ENCODE measurements around the gene PAM. TPM values are rescaled to one million over a fixed set of nuclear protein-coding genes. Genes with fewer than 3 reads are reported as not detected.
"Not testable (repeated sequence)": the region's sequence is repeated elsewhere in the genome, so short reads cannot be mapped to it uniquely, and the experiment has no call there.

Gene PAM
- total RNA-seq, 2 experiments from 2014 or later = 31.2 to 37.6 TPM

GRCh38 chr5:102767862-102768261 lies 12.8 kb downstream of the PAM start:
- Mint-ChIP-seq H3K27ac (peak overlapping the region; percentile 74), H3K27me3 (ENCODE audit: low read depth) (no peaks in the 10 kb centered on the region), H3K9me3 (no peaks in the 10 kb centered on the region), H3K4me1 (ENCODE audit: low read depth) (peaks cover 59% of the 10 kb centered on the region), H3K4me3 (no peak overlapping the region), H3K36me3 (ENCODE audit: low read depth) (peaks cover 2% of the 10 kb centered on the region)
- CTCF ChIA-PET = interaction anchor here (1.2 kb wide), 1 partner anchor 9 kb away, joined by 11 read pairs; no protein-coding TSS in a partner anchor
- DNase-seq = peak; percentile 49
- intact Hi-C loops (cut with micrococcal nuclease) = loop anchor here (1.0 kb wide), 2 partner anchors 10 to 21 kb away; no protein-coding TSS in a partner anchor

DNA sequence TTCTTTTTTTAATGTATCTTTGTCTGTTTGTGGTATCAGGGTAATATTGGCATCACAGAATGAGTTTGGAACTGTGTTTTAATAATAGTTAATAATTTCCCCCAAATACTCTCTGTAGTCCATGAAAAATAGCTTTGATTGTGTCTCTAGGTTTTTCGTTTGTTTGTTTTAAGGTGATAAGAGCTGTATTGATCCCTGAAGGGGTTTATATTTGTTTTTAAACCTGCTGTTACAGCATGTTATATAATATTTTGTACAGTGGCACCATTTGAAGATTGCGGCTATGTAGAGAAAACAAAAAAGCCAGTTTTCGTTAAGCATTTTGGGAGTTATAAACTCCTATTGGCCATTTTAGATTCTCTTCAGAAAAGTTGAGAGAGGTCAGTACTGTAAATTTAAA lies 15.7 kb downstream of the PAM start:
- Mint-ChIP-seq H3K27me3 (ENCODE audit: low read depth) (no peaks in the 10 kb centered on the region), H3K4me1 (ENCODE audit: low read depth) (peaks cover 43% of the 10 kb centered on the region), H3K9me3 (peaks cover 2% of the 10 kb centered on the region), H3K27ac (no peak overlapping the region), H3K36me3 (ENCODE audit: low read depth) (peaks cover 4% of the 10 kb centered on the region), H3K4me3 (no peak overlapping the region)
- intact Hi-C loops (cut with micrococcal nuclease) = no loop called here
- CTCF ChIA-PET = interaction anchor here (0.5 to 2.2 kb wide), 3 partner anchors 9 to 19 kb away, joined by 3 to 7 read pairs (median 3); no protein-coding TSS in a partner anchor
- DNase-seq = no peak

- intact Hi-C loops (cut with micrococcal nuclease) = no loop called here
- CTCF ChIA-PET = interaction anchor here (1.2 to 2.2 kb wide), 2 partner anchors 9 to 10 kb away, joined by 3 to 7 read pairs; no protein-coding TSS in a partner anchor
- Mint-ChIP-seq H3K4me3 (no peak overlapping the region), H3K27me3 (ENCODE audit: low read depth) (no peaks in the 10 kb centered on the region), H3K36me3 (ENCODE audit: low read depth) (peaks cover 6% of the 10 kb centered on the region), H3K4me1 (ENCODE audit: low read depth) (peaks cover 46% of the 10 kb centered on the region), H3K9me3 (peaks cover 3% of the 10 kb centered on the region), H3K27ac (peak overlapping the region; percentile 37)
- no peak for DNase-seq
Observed at GRCh38 chr5:102771435-102771834, 16.3 kb downstream of the PAM start.

- H3K4me1 Mint-ChIP-seq (ENCODE audit: low read depth) = peaks cover 49% of the 10 kb centered on the region
- H3K27ac Mint-ChIP-seq = peak overlapping the region; percentile 37
- DNase-seq = no peak
- no peaks in the 10 kb centered on the region for H3K27me3 Mint-ChIP-seq (ENCODE audit: low read depth)
- CTCF ChIA-PET = no interaction called here
- H3K4me3 Mint-ChIP-seq = no peak overlapping the region
- peaks cover 3% of the 10 kb centered on the region for H3K9me3 Mint-ChIP-seq
- intact Hi-C loops (cut with micrococcal nuclease) = no loop called here
- H3K36me3 Mint-ChIP-seq (ENCODE audit: low read depth) = peaks cover 6% of the 10 kb centered on the region
Observed at GRCh38 chr5:102772273-102772672, 17.2 kb downstream of the PAM start.

DNA sequence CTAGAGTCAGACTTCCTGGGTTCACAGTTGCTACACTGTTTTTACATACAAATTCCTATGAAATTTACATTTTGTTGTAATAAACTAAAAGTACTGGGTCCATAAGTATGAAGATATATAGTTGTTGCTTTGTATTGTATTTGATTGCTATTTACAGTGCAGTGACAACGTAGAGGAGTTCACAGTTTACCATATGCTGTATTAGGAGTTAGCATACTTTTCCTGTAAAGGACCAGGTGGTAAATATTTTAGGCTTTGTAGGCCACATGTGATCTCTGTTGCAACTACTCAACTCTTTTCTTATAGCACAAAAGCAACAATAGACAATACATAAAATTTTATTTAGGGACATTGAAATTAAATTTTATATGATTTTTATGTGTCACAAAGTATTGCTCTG lies 18.0 kb downstream of the PAM start:
- intact Hi-C loops (cut with micrococcal nuclease) = no loop called here
- DNase-seq = no peak
- H3K4me3 Mint-ChIP-seq = no peak overlapping the region
- H3K27me3 Mint-ChIP-seq (ENCODE audit: low read depth) = no peaks in the 10 kb centered on the region
- H3K4me1 Mint-ChIP-seq (ENCODE audit: low read depth) = peaks cover 50% of the 10 kb centered on the region
- no peak overlapping the region for H3K27ac Mint-ChIP-seq
- H3K9me3 Mint-ChIP-seq = peaks cover 3% of the 10 kb centered on the region
- peaks cover 7% of the 10 kb centered on the region for H3K36me3 Mint-ChIP-seq (ENCODE audit: low read depth)
- CTCF ChIA-PET = no interaction called here

- intact Hi-C loops (cut with micrococcal nuclease) = not testable (repeated sequence)
Observed at GRCh38 chr5:102775756-102776155, 20.7 kb downstream of the PAM start.

GRCh38 chr5:102777099-102777498 lies 22.0 kb downstream of the PAM start:
- Mint-ChIP-seq H3K9me3 (peaks cover 3% of the 10 kb centered on the region), H3K4me1 (ENCODE audit: low read depth) (peaks cover 67% of the 10 kb centered on the region), H3K4me3 (no peak overlapping the region), H3K27ac (peak overlapping the region; percentile 8), H3K27me3 (ENCODE audit: low read depth) (no peaks in the 10 kb centered on the region), H3K36me3 (ENCODE audit: low read depth) (peaks cover 10% of the 10 kb centered on the region)
- DNase-seq = no peak
- intact Hi-C loops (cut with micrococcal nuclease) = no loop called here
- CTCF ChIA-PET = interaction anchor here (1.0 kb wide), 1 partner anchor 14 kb away, joined by 3 read pairs; no protein-coding TSS in a partner anchor

More at GRCh38 chr5:102775756-102776155, 20.7 kb downstream of the PAM start:
- CTCF ChIA-PET; H3K27me3 Mint-ChIP-seq (ENCODE audit: low read depth); H3K27ac Mint-ChIP-seq; H3K4me3 Mint-ChIP-seq; H3K36me3 Mint-ChIP-seq (ENCODE audit: low read depth); H3K9me3 Mint-ChIP-seq; DNase-seq: not testable (repeated sequence)
- H3K4me1 Mint-ChIP-seq (ENCODE audit: low read depth) = peaks cover 72% of the 10 kb centered on the region

- Mint-ChIP-seq H3K9me3 (peaks cover 3% of the 10 kb centered on the region), H3K27ac (peak overlapping the region; percentile 20), H3K4me1 (ENCODE audit: low read depth) (peaks cover 73% of the 10 kb centered on the region), H3K4me3 (no peak overlapping the region), H3K36me3 (ENCODE audit: low read depth) (peaks cover 11% of the 10 kb centered on the region), H3K27me3 (ENCODE audit: low read depth) (no peaks in the 10 kb centered on the region)
- intact Hi-C loops (cut with micrococcal nuclease) = loop anchor here (1.0 kb wide), 5 partner anchors 10 to 480 kb away; partner anchors contain the start of gene MACIR
- CTCF ChIA-PET = interaction anchor here (0.6 to 2.2 kb wide), 6 partner anchors 13 to 97 kb away, joined by 3 to 9 read pairs (median 3); no protein-coding TSS in a partner anchor
- DNase-seq = no peak
Observed at GRCh38 chr5:102778478-102778877, 23.4 kb downstream of the PAM start.

GRCh38 chr5:102781359-102781758 lies 26.3 kb downstream of the PAM start:
- intact Hi-C loops (cut with micrococcal nuclease) = loop anchor here (5.0 to 10.0 kb wide), 2 partner anchors 86 to 693 kb away; no protein-coding TSS in a partner anchor
- DNase-seq = no peak
- H3K4me3 Mint-ChIP-seq = no peak overlapping the region
- no peaks in the 10 kb centered on the region for H3K9me3 Mint-ChIP-seq
- CTCF ChIA-PET = interaction anchor here (0.8 to 3.0 kb wide), 11 partner anchors 11 to 246 kb away, joined by 3 to 16 read pairs (median 6); no protein-coding TSS in a partner anchor
- H3K27me3 Mint-ChIP-seq (ENCODE audit: low read depth) = no peaks in the 10 kb centered on the region
- peaks cover 15% of the 10 kb centered on the region for H3K36me3 Mint-ChIP-seq (ENCODE audit: low read depth)
- peaks cover 73% of the 10 kb centered on the region for H3K4me1 Mint-ChIP-seq (ENCODE audit: low read depth)
- H3K27ac Mint-ChIP-seq = no peak overlapping the region

DNA sequence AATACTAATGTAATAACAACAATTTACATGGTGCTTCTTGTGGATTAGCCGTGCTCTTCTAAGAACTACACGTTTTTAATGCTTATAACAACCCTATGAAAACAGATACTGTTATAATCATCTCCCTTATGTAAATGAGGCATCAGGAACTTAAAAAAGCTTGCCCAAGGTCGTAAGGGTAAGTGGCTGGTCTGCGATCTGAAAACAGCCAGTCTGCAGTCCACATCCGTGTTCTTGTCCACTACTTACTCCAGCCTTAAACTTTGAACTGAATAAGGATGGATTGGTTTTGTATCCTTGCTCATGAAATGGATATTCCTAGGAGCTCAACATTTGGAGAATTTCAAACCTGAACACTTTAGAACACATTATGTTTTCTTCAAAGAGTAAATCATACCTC lies 26.7 kb downstream of the PAM start:
- Mint-ChIP-seq H3K36me3 (ENCODE audit: low read depth) (peaks cover 15% of the 10 kb centered on the region), H3K27me3 (ENCODE audit: low read depth) (no peaks in the 10 kb centered on the region), H3K9me3 (no peaks in the 10 kb centered on the region), H3K4me1 (ENCODE audit: low read depth) (peaks cover 68% of the 10 kb centered on the region), H3K4me3 (no peak overlapping the region), H3K27ac (no peak overlapping the region)
- intact Hi-C loops (cut with micrococcal nuclease) = loop anchor here (5.0 to 10.0 kb wide), 2 partner anchors 86 to 693 kb away; no protein-coding TSS in a partner anchor
- no peak for DNase-seq
- CTCF ChIA-PET = interaction anchor here (0.7 to 3.0 kb wide), 11 partner anchors 10 to 100 kb away, joined by 3 to 16 read pairs (median 6); no protein-coding TSS in a partner anchor

GRCh38 chr5:102782217-102782872 lies 27.2 kb downstream of the PAM start:
- Mint-ChIP-seq H3K27me3 (ENCODE audit: low read depth) (no peaks in the 10 kb centered on the region), H3K9me3 (no peaks in the 10 kb centered on the region), H3K36me3 (ENCODE audit: low read depth) (peaks cover 15% of the 10 kb centered on the region), H3K4me3 (no peak overlapping the region), H3K4me1 (ENCODE audit: low read depth) (peaks cover 63% of the 10 kb centered on the region), H3K27ac (no peak overlapping the region)
- no peak for DNase-seq
- CTCF ChIA-PET = interaction anchor here (0.7 to 3.0 kb wide), 8 partner anchors 10 to 124 kb away, joined by 3 to 16 read pairs (median 8); no protein-coding TSS in a partner anchor
- intact Hi-C loops (cut with micrococcal nuclease) = loop anchor here (5.0 to 10.0 kb wide), 2 partner anchors 85 to 692 kb away; no protein-coding TSS in a partner anchor

- Mint-ChIP-seq H3K4me1 (ENCODE audit: low read depth) (peaks cover 25% of the 10 kb centered on the region), H3K27me3 (ENCODE audit: low read depth) (no peaks in the 10 kb centered on the region), H3K36me3 (ENCODE audit: low read depth) (peaks cover 11% of the 10 kb centered on the region), H3K9me3 (no peaks in the 10 kb centered on the region), H3K4me3 (no peak overlapping the region), H3K27ac (no peak overlapping the region)
- intact Hi-C loops (cut with micrococcal nuclease) = loop anchor here (10.0 kb wide), 1 partner anchor 688 kb away; no protein-coding TSS in a partner anchor
- no peak for DNase-seq
- CTCF ChIA-PET = interaction anchor here (0.9 kb wide), 1 partner anchor 184 kb away, joined by 3 read pairs; no protein-coding TSS in a partner anchor
Observed at GRCh38 chr5:102787134-102787533, 32.0 kb downstream of the PAM start.
